K562 (cell line): ENCODE results near the gene GPC3. TPM values are rescaled to one million over a fixed set of nuclear protein-coding genes. Genes with fewer than 3 reads are reported as not detected.

Experiments
- ATAC-seq: fragments of 200-7000 bp; cut with Tn5 transposase; 3 replicates; pipeline ENCODE4 v1.9.1; 2020; ENCODE audit warnings: moderate library complexity
- BruUV-seq: library from RNA; stranded (reverse); fragments of 400-500 nt; replicated peaks from 2 replicates; lab custom pipeline; 2021; lab: Mats Ljungman, UMichigan
- CTCF ChIA-PET: fragments of 300-600 bp; formaldehyde crosslinking; extraction: SDS; loops from one replicate; lab custom pipeline; 2021; ENCODE audit warnings: low intra/inter-chr PET ratio; lab: Yijun Ruan, JAX
- POLR2A ChIA-PET: fragments of 300-600, 350-650 bp; sonication (Branson Sonifier 250); formaldehyde crosslinking; extraction: SDS; loops from one replicate; lab custom pipeline; 2021; ENCODE audit warnings: antibody characterized with exemption, inconsistent platforms; lab: Yijun Ruan, JAX
- DNase-seq, 4 experiments: peaks; one replicate each; pipeline versions ENCODE4 v3.0.0 to v3.0.0-alpha.2; 2011 to 2018; ENCODE audit warnings: low spot score in 3 of 4, mixed read lengths in 3 of 4; ENCODE audit errors: extremely low read depth in 1 of 4
- FAIRE-seq: peaks from 2 replicates; lab custom pipeline; 2011; peaks lifted over from hg19 to GRCh38; lab: Jason Lieb, UNC
- H2AFZ ChIP-seq: 2 replicates; pipeline ENCODE4 v1.6.0; 2011; ENCODE audit warnings: low read depth, low read length, control low read depth, inconsistent platforms
- H3K27ac ChIP-seq: fragments of 200-600 bp; 3 replicates; pipeline ENCODE4 v1.8.0; 2011; ENCODE audit warnings: low read depth, mild to moderate bottlenecking, control low read depth, inconsistent platforms, low read length, moderate library complexity, mixed read lengths; ENCODE audit errors: extremely low read depth
- H3K27me3 ChIP-seq, 2 experiments: fragments of 300-600 bp in 1 of 2; 2 replicates in 1 of 2; 3 replicates in 1 of 2; pipeline versions ENCODE4 v1.6.0 to v1.8.0; 2011; ENCODE audit warnings: inconsistent platforms in 2 of 2, low read length in 2 of 2, mild to moderate bottlenecking in 1 of 2, mixed read lengths in 1 of 2, moderate library complexity in 1 of 2; ENCODE audit not compliant: control insufficient read depth in 2 of 2, insufficient read depth in 2 of 2
- H3K36me3 ChIP-seq: fragments of 300-600 bp; 3 replicates; pipeline ENCODE4 v1.8.0; 2011; ENCODE audit warnings: mild to moderate bottlenecking, low read length, inconsistent platforms; ENCODE audit not compliant: control insufficient read depth, insufficient read depth
- H3K4me1 ChIP-seq, 2 experiments: fragments of 200-600 bp in 1 of 2; replicated peaks in 1 of 2; 2 replicates in 1 of 2; 3 replicates in 1 of 2; pipeline versions ENCODE4 v1.5.1 to v1.8.0; 2011; ENCODE audit warnings: inconsistent platforms in 2 of 2, low read length in 2 of 2, mild to moderate bottlenecking in 1 of 2, mixed read lengths in 1 of 2, moderate library complexity in 1 of 2; ENCODE audit not compliant: control insufficient read depth in 2 of 2, insufficient read depth in 2 of 2
- H3K4me2 ChIP-seq: 2 replicates; pipeline ENCODE4 v1.6.1; 2011; ENCODE audit warnings: low read length, control low read depth, inconsistent platforms, mixed read lengths; ENCODE audit not compliant: insufficient read depth
- H3K4me3 ChIP-seq: fragments of 200-600 bp; sonication (generic), shearing (Covaris generic); 2 replicates; pipeline ENCODE4 v1.5.1; 2016; ENCODE audit warnings: control low read depth, inconsistent platforms
- H3K79me2 ChIP-seq: fragments of 200-600 bp; 3 replicates; pipeline ENCODE4 v1.8.0; 2011; ENCODE audit warnings: low read length, inconsistent platforms; ENCODE audit not compliant: control insufficient read depth, insufficient read depth
- H3K9ac ChIP-seq, 2 experiments: 2 replicates each; pipeline versions ENCODE4 v1.6.0 to v1.6.1; 2011; ENCODE audit warnings: low read depth in 2 of 2, low read length in 2 of 2, control low read depth in 1 of 2, inconsistent platforms in 1 of 2, mild to moderate bottlenecking in 1 of 2, mixed read lengths in 1 of 2; ENCODE audit not compliant: insufficient read depth in 1 of 2
- H3K9me1 ChIP-seq: one replicate; pipeline ENCODE4 v1.6.0; 2011; ENCODE audit warnings: inconsistent platforms, mild to moderate bottlenecking, low read length, moderate library complexity; ENCODE audit not compliant: control insufficient read depth, insufficient read depth
- H3K9me3 ChIP-seq: replicated peaks from 2 replicates; pipeline ENCODE4 v1.5.1; 2011; ENCODE audit warnings: low read depth, low read length, inconsistent platforms; ENCODE audit not compliant: control insufficient read depth, insufficient read depth
- H4K20me1 ChIP-seq: replicated peaks from 2 replicates; pipeline ENCODE4 v1.6.1; 2011; ENCODE audit warnings: low read length, inconsistent platforms, mixed read lengths; ENCODE audit not compliant: control insufficient read depth, insufficient read depth
- ARID3B ChIP-seq: fragments of 250-450 bp; sonication (Bioruptor Pico); IDR thresholded peaks from 2 replicates; pipeline ENCODE4 v1.4.0; 2020; ENCODE audit warnings: borderline replicate concordance
- CHD4 ChIP-seq: fragments of 200-600 bp; sonication (generic); IDR thresholded peaks from 3 replicates; pipeline ENCODE4 v1.6.1; 2012; ENCODE audit warnings: low read depth, mild to moderate bottlenecking, mixed read lengths, low read length, inconsistent platforms; ENCODE audit not compliant: insufficient read depth, insufficient replicate concordance, poor library complexity, severe bottlenecking
- CXXC5 ChIP-seq: fragments of 250-450 bp; sonication (Bioruptor Pico); IDR thresholded peaks from 2 replicates; pipeline ENCODE4 v1.8.0; 2022; ENCODE audit warnings: inconsistent platforms, mild to moderate bottlenecking, moderate library complexity
- KLF16 ChIP-seq: IDR thresholded peaks from 2 replicates; pipeline ENCODE4 v1.6.1; 2016; ENCODE audit warnings: antibody characterized with exemption
- MBD1 ChIP-seq: fragments of 250-450 bp; sonication (Bioruptor Pico); IDR thresholded peaks from 2 replicates; pipeline ENCODE4 v1.8.0; 2022; ENCODE audit warnings: inconsistent platforms
- PHB2 ChIP-seq: fragments of 450-650 bp; IDR thresholded peaks from 2 replicates; pipeline ENCODE4 v1.6.1; 2017; ENCODE audit warnings: low read depth
- SMARCE1 ChIP-seq: fragments of 450-650 bp; IDR thresholded peaks from 2 replicates; pipeline ENCODE4 v1.7.1; 2016; ENCODE audit warnings: mild to moderate bottlenecking
- STAT6 ChIP-seq: sonication (generic); formaldehyde crosslinking; IDR thresholded peaks from 2 replicates; pipeline ENCODE4 v1.8.1; 2023; ENCODE audit warnings: mild to moderate bottlenecking, missing genetic modification reagents
- TAF15 ChIP-seq: fragments of 200-400 bp; formaldehyde crosslinking; IDR thresholded peaks from 2 replicates; pipeline ENCODE4 v1.6.1; 2017; ENCODE audit warnings: mild to moderate bottlenecking, low read depth, low read length, moderate library complexity
- ZHX1 ChIP-seq: fragments of 150-350 bp; conservative IDR thresholded peaks from 2 replicates; pipeline ENCODE4 v1.6.1; 2014; ENCODE audit warnings: low read length
- ZNF134 ChIP-seq: fragments of 250-450 bp; sonication (Bioruptor Pico); conservative IDR thresholded peaks from 2 replicates; pipeline ENCODE4 v1.4.0; 2020
- WGBS: fragments of 100-300 bp; shearing (Covaris generic); methylation state at CpG from one replicate; pipeline ENCODE4 v1.1.6; 2016; ENCODE audit warnings: low coverage, mixed read lengths; ENCODE audit not compliant: insufficient coverage; ENCODE audit errors: missing lambda C conversion rate; 5-methylcytosine and 5-hydroxymethylcytosine counted together
- in situ Hi-C: fragments of 300-500 bp; cut with MboI; formaldehyde crosslinking; loops from 4 replicates; pipeline ENCODE4 v1.15.0; 2018; ENCODE audit warnings: inconsistent platforms, mixed read lengths
- intact Hi-C: fragments of 100-400 bp; cut with micrococcal nuclease; formaldehyde crosslinking; loops from 2 replicates; pipeline ENCODE4 v1.14.2; 2022
- polyA plus RNA-seq, 8 experiments: library from polyadenylated mRNA; depleted of rRNA in 4 of 8; stranded (reverse) in 5 of 8; unstranded in 3 of 8; fragments of >200 nt; fragmentation: Nextera tagmentation in 2 of 8; fragmentation: Illumina TruSeq in 1 of 8; extraction: Ambion mirVana in 2 of 8; extraction: Trizol in 1 of 8; gene quantifications; 2 replicates each; pipeline versions ENCODE4 v1.2.1 to v1.2.3, GENCODE V29; 2011 to 2014; ENCODE audit warnings: inconsistent platforms in 1 of 8, missing spikeins in 1 of 8
- total RNA-seq, 7 experiments: library from RNA; depleted of rRNA in 6 of 7; stranded (reverse); fragments of >200 nt in 6 of 7; fragmentation: Illumina TruSeq in 2 of 7; extraction: Trizol in 2 of 7; gene quantifications; 2 replicates each; pipeline versions ENCODE4 v1.2.1 to v1.2.3, GENCODE V29; 2011 to 2021; ENCODE audit warnings: low replicate concordance in 1 of 7

Gene GPC3
- total and polyA plus RNA-seq, 9 of the 15 experiments (the other 6 are each of a cell fraction or from before 2014, with no cell fraction given) = 0.42 TPM; not detected in 8

GRCh38 chrX:133909888-133910287, 75.5 kb downstream of the GPC3 start (continued):
- no peak for TF ChIP-seq ARID3B (CRISPR knock-in tag)
- TF ChIP-seq KLF16 = no peak
- TF ChIP-seq PHB2 = no peak
- no peak for TF ChIP-seq CXXC5 (CRISPR knock-in tag)
- TF ChIP-seq MBD1 (CRISPR knock-in tag) = no peak
- TF ChIP-seq, all 486 proteins: peak for 0

GRCh38 chrX:133908223-133908955, 77.0 kb downstream of the GPC3 start:
- H3K79me2 ChIP-seq = no peaks in the 10 kb centered on the region
- TF ChIP-seq ZHX1 = no peak
- TF ChIP-seq TAF15 = no peak
- no peak for TF ChIP-seq CHD4
- TF ChIP-seq SMARCE1 = no peak
- TF ChIP-seq ZNF134 = no peak
- TF ChIP-seq STAT6 (CRISPR knock-in tag) = no peak

More at GRCh38 chrX:133908223-133908955, 77.0 kb downstream of the GPC3 start:
- H3K36me3 ChIP-seq = no peaks in the 10 kb centered on the region
- no peaks in the 10 kb centered on the region for H3K27me3 ChIP-seq
- no peaks in the 10 kb centered on the region for H3K4me1 ChIP-seq
- no peaks in the 10 kb centered on the region for H3K9me1 ChIP-seq
- FAIRE-seq (no peak), DNase-seq (no peak), ATAC-seq (no peak)
- intact Hi-C loops (no loop called here), in situ Hi-C loops (no loop called here)
- H2AFZ ChIP-seq = no peak overlapping the region
- CTCF ChIA-PET = interaction anchor here (0.5 kb wide), 1 partner anchor 12 kb away, joined by 4 read pairs; no protein-coding TSS in a partner anchor
- H3K27ac ChIP-seq = no peak overlapping the region
- no peak overlapping the region for H3K9ac ChIP-seq
- H3K4me3 ChIP-seq = no peak overlapping the region
- POLR2A ChIA-PET = interaction anchor here (1.2 kb wide), 1 partner anchor 9 kb away, joined by 3 read pairs; no protein-coding TSS in a partner anchor
- no peaks in the 10 kb centered on the region for H3K9me3 ChIP-seq
- no peaks in the 10 kb centered on the region for H4K20me1 ChIP-seq
- no peak overlapping the region for H3K4me2 ChIP-seq
- 0% methylated on average over 3 of the region's 3 CpGs for WGBS
- no TSS peak for BruUV-seq
